ENCODE data around the gene NLRP9.

GRCh38 chr19:55690109-55690768 is 48.0 kb downstream of the NLRP9 start:
- TF ChIP-seq CTCF (IDR thresholded peaks at IDR 0.05) (no peak), POLR2A (IDR thresholded peaks at IDR 0.05) (no peak), EP300 (IDR thresholded peaks at IDR 0.05) (no peak), POLR2AphosphoS5 (IDR thresholded peaks at IDR 0.05) (no peak)

Data from stomach (tissue), 4 donors.